Ectodermal cell (in vitro differentiated cells): ENCODE measurements around the gene ARHGDIG.

Experiments
- H3K27ac ChIP-seq: 2 replicates; pipeline ENCODE4 v1.7.0; 2013; ENCODE audit warnings: mild to moderate bottlenecking, low read depth, low read length; ENCODE audit not compliant: insufficient read depth, poor library complexity, severe bottlenecking
- H3K27me3 ChIP-seq: 2 replicates; pipeline ENCODE4 v1.7.0; 2013; ENCODE audit warnings: mild to moderate bottlenecking, low read length; ENCODE audit not compliant: insufficient read depth, control insufficient read depth, poor library complexity, severe bottlenecking
- H3K36me3 ChIP-seq: one replicate; pipeline ENCODE4 v1.7.0; 2013; ENCODE audit warnings: low read length; ENCODE audit not compliant: control insufficient read depth, insufficient read depth
- H3K4me1 ChIP-seq: one replicate; pipeline ENCODE4 v1.7.0; 2013; ENCODE audit warnings: low read length; ENCODE audit not compliant: control insufficient read depth, insufficient read depth
- H3K4me3 ChIP-seq: 2 replicates; pipeline ENCODE4 v1.7.0; 2013; ENCODE audit warnings: low read depth, low read length, control low read depth; ENCODE audit not compliant: insufficient read depth
- H3K9me3 ChIP-seq: 2 replicates; pipeline ENCODE4 v1.7.0; 2013; ENCODE audit warnings: mild to moderate bottlenecking, low read length, moderate library complexity; ENCODE audit not compliant: control insufficient read depth
- WGBS, 2 experiments: methylation state at CpG; one replicate each; pipeline ENCODE4 v1.1.7; 2013; ENCODE audit warnings: missing lambda C conversion rate in 2 of 2; 5-methylcytosine and 5-hydroxymethylcytosine counted together

The ARHGDIG gene

DNA sequence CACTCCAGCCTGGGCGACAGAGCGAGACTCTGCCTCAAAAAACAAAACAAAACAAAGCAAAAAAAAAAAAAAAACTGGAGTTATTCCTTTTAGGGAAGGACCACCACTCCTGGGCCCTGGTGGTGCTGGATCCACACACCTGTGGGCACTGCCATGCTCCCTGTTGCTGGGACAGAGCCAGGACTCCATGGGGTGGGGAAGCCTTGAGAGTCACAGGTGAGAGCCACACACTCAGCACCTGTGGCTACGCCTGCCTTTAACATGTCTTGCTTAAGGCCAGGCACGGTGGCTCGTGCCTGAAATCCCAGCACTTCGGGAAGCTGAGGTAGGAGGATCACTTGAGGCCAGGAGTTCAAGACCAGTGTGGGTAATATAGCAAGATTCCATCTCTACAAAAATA lies 20.8 kb downstream of the ARHGDIG start:
- no peaks in the 10 kb centered on the region for H3K4me1 ChIP-seq
- H3K36me3 ChIP-seq: peaks cover 5% of the 10 kb centered on the region
- H3K9me3 ChIP-seq: no peaks in the 10 kb centered on the region
- no peak overlapping the region for H3K27ac ChIP-seq
- H3K4me3 ChIP-seq: no peak overlapping the region
- H3K27me3 ChIP-seq: no peaks in the 10 kb centered on the region
- WGBS, 2 experiments: 87 to 97% methylated on average over 6 of the region's 6 CpGs

DNA sequence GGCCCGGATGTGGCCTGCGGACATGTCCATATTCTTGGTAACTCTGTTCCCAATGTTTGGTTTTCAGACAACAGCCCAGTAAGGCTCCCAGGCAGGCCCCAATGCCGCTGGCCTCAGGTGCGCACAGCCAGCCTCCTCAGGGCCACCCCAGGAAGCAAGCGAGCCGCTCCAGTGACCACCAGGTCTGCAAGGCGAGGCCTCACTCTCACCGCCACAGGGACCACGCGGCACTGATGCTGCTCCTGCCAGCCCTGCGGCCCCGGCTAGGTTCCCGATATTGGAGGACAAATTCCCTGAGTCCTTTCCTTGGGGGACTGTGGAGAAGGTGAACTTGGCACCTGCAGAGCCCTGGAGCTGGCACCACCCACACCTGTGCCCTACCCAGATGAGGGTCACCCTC lies 21.6 kb downstream of the ARHGDIG start:
- Histone ChIP-seq H3K4me1 (no peaks in the 10 kb centered on the region), H3K9me3 (no peaks in the 10 kb centered on the region), H3K27me3 (no peaks in the 10 kb centered on the region), H3K36me3 (peaks cover 5% of the 10 kb centered on the region), H3K4me3 (no peak overlapping the region), H3K27ac (no peak overlapping the region)
- WGBS, 2 experiments: 96 to 98% methylated on average over 13 of the region's 13 CpGs

DNA sequence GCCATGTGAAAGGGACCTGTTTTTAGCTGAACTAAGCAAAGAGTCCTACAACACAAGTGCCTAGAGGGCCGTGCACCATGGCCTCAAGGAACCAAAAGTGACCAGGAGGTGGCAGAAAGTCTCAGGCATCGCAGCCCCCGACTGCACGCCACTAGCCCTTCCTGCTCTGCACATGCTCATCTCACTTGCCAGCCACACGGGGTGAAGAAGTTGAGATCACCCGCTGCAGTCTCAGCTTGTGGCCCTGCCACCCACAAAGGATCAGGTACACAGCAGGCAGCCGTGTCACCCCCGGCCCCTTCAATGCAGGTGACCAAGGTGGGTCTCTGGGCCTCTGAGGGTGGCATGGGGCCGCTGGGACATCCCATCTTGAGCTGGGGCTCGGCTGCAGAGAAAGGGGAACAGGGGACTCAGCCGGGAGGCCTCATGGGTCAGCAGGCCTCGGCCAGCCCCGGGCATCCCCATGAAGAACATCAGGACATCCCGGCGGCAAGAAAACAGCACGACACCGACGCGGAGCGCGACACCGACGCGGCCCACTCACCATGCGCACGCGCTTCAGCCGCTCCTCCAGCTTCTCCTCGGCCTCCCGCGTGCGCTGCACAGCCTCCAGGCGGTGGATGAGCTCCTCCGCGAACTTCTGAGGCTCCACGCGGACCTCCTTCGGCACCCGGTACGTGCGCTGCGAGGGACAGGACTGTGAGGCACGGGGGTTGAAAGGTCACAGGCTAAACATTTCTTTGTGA lies 23.5 kb downstream of the ARHGDIG start:
- Histone ChIP-seq H3K4me3 (no peak overlapping the region), H3K4me1 (no peaks in the 10 kb centered on the region), H3K9me3 (no peaks in the 10 kb centered on the region), H3K27me3 (no peaks in the 10 kb centered on the region), H3K36me3 (no peaks in the 10 kb centered on the region), H3K27ac (no peak overlapping the region)
- WGBS, 2 experiments: 94 to 95% methylated on average over 43 of the region's 43 CpGs

DNA sequence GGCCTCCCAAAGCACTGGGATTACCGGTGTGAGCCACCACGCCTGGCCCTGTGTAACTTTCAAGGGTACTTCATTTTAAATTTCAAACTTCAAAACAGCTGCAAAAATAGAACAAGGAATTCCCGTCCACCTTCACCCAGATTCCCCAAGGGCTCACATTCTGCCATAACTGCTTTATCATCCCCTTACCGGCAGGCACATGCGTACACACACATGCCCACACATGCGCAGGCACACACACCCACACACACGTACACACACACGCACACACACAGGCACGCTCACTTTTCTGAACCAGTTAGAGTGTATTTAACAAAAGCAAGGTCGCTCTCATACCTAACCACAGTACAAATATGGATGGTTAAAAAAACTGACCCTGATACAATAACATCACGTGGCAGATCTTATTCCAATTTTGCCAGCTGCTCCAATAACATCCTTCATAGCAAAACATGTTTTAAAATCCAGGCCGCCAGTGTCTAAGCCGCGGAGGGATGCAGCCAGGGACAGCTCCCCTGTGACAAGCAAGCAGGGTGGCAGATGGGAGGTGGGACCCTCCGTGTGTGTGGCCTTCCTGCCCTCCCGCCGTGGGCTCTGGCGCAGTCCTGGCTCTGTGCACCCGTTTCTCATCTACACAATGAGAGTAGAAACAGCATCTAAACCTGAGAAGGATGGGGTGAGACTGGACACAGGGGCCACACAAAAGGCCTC lies 25.7 kb downstream of the ARHGDIG start:
- no peak overlapping the region for H3K27ac ChIP-seq
- no peaks in the 10 kb centered on the region for H3K9me3 ChIP-seq
- WGBS, 2 experiments: 96 to 97% methylated on average over 19 of the region's 19 CpGs
- H3K4me3 ChIP-seq: no peak overlapping the region
- no peaks in the 10 kb centered on the region for H3K36me3 ChIP-seq
- H3K4me1 ChIP-seq: no peaks in the 10 kb centered on the region
- H3K27me3 ChIP-seq: no peaks in the 10 kb centered on the region

DNA sequence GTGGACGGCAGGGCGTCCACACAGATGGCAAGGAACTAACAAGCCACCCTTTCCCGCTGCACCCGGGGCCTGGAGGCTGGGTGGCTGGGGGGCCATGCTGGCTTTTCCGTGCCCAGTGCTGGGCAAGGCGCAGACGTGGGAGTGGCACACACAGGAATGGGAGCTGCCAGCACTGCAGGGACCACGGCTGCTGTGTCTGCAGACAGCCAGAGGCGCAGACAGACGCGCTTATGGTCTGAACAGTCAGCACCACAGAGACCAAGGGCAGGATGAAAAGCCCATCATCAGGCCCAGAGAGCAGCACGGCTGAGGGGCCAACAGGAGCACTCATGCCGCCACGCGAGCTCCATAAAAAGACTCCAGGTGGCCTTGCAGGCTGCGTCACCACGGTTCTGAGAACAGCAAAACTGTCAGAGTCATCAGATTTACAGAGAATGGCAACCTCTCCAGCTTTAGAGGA lies 26.6 kb downstream of the ARHGDIG start:
- WGBS, 2 experiments: 95% methylated on average over 17 of the region's 17 CpGs
- no peaks in the 10 kb centered on the region for H3K36me3 ChIP-seq

DNA sequence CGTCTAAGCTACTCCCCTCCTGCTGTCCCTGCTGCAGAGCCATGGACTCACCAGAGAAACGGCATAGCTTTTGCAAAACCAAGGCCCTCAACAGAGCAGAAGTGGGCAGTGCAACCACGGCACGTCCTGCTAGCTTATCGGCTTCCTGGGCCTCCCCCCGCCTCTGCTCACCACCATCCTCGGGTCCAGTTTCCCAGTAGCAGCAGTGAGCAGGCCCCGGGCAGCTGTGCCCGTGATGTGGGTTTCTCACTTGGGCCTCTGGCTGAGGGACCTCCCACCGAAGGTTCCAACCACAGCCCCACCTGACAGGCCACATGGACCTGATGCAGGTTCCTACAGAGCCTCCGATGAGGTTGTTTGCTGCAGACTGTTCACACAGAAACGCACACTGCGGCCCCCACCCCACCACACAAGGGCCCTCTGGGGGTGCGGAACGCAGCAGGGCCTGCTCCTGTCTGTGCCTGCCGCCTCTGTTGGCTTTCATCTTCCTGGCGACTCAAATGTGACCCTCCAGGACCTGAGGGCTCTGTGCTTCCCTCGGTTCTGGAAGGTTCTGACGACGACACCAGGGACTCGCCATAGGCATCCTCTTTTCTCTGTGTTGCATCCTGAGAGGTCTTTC lies 27.4 kb downstream of the ARHGDIG start:
- no peaks in the 10 kb centered on the region for H3K4me1 ChIP-seq
- H3K27ac ChIP-seq: no peak overlapping the region
- H3K36me3 ChIP-seq: no peaks in the 10 kb centered on the region
- no peaks in the 10 kb centered on the region for H3K27me3 ChIP-seq
- WGBS, 2 experiments: 95% methylated on average over 21 of the region's 21 CpGs
- H3K9me3 ChIP-seq: no peaks in the 10 kb centered on the region
- H3K4me3 ChIP-seq: no peak overlapping the region

More for the DNA sequence above, 26.6 kb downstream of the ARHGDIG start:
- H3K4me3 ChIP-seq: no peak overlapping the region
- H3K27ac ChIP-seq: no peak overlapping the region
- no peaks in the 10 kb centered on the region for H3K4me1 ChIP-seq
- H3K27me3 ChIP-seq: no peaks in the 10 kb centered on the region
- H3K9me3 ChIP-seq: no peaks in the 10 kb centered on the region

DNA sequence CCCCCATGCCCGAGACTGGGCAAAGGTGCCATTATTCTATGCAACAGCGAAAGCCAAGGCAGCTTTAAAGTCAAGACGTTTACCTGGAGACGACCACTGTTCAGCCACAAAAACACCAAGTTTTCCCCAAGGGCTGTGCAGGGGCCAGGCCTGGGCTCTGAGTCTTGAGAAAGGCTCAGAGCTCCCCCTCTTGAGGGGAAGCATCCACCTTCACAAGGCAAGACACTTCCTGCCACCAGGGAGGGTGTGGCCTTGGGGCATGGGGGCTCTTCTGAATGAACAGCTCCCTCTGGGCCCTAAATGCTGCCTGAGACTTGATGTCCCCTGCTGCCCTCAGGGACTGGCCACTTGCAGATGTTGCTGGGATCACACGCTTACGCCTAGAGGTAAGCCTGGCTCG lies 29.1 kb downstream of the ARHGDIG start:
- no peaks in the 10 kb centered on the region for H3K4me1 ChIP-seq
- no peaks in the 10 kb centered on the region for H3K27me3 ChIP-seq
- no peaks in the 10 kb centered on the region for H3K9me3 ChIP-seq
- no peaks in the 10 kb centered on the region for H3K36me3 ChIP-seq
- H3K27ac ChIP-seq: no peak overlapping the region
- WGBS, 2 experiments: 84 to 85% methylated on average over 7 of the region's 7 CpGs
- H3K4me3 ChIP-seq: no peak overlapping the region

DNA sequence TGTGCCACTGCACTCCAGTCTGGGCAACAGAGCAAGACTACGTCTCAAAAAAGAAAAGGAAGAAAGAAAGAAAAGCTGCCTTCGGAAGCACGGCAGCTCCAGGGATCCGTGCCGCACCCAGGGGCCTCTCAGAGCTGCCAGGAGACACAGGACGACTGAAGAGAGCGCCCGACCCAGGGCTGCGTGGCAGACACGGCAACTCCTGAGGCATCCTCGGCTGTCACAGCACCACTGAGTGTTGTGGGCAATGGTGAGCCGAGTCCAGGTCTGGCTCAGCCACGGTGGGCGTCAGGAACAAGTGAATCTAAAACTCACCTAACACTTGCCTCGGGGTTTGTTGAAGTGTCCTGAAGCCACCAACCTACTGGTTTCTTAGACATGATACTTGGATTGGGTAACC lies 31.3 kb downstream of the ARHGDIG start:
- H3K4me1 ChIP-seq: no peaks in the 10 kb centered on the region
- H3K27ac ChIP-seq: no peak overlapping the region
- no peak overlapping the region for H3K4me3 ChIP-seq
- H3K9me3 ChIP-seq: no peaks in the 10 kb centered on the region
- H3K27me3 ChIP-seq: no peaks in the 10 kb centered on the region
- no peaks in the 10 kb centered on the region for H3K36me3 ChIP-seq
- 96 to 97% methylated on average over 15 of the region's 15 CpGs for WGBS, 2 experiments

DNA sequence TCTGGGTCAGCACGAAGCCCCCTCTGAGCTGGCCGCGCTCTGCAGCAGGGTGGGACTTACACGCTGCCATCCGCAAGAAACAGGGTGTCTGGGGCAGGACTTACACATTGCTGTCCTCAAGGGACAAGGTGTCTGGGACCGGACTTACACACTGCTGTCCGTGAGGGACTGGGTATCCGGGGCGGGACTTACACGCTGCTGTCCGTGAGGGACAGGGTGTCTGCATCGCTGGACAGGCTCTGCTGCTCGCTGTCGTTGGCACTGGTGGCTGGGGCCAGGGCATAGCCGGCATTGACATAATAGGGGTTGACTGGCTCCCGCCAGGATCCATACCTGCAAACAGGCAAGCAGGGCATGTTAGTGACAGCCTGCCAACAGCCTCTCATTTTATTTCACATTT lies 34.0 kb downstream of the ARHGDIG start:
- H3K4me1 ChIP-seq: no peaks in the 10 kb centered on the region
- 95 to 96% methylated on average over 16 of the region's 16 CpGs for WGBS, 2 experiments
- H3K36me3 ChIP-seq: no peaks in the 10 kb centered on the region
- H3K4me3 ChIP-seq: no peak overlapping the region
- no peak overlapping the region for H3K27ac ChIP-seq
- H3K9me3 ChIP-seq: no peaks in the 10 kb centered on the region
- no peaks in the 10 kb centered on the region for H3K27me3 ChIP-seq

DNA sequence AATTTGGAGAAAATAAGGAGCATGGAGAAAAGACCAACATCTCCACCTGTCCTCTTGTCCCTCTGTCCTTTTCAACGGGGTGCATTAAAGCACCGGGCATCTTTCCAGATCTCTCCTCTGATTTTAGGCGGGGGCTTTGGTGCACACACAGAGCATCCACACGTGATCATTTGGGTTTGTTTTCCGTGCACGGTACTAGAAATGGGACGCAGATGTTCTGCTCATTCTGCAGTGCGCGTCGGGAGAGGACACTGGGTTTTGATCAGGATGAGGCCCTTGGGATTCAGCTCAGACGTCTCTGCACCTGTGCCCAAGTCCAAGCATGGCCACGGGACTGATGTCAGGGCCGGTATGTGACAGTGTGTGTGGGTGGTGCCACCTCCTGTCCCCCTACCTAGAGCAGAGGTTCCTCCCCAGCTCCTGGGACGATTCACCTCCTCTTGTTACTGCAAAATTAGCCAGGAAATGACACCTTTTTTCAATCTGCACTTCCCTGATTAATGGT lies 34.5 kb downstream of the ARHGDIG start:
- Histone ChIP-seq H3K27ac (no peak overlapping the region), H3K27me3 (no peaks in the 10 kb centered on the region), H3K9me3 (no peaks in the 10 kb centered on the region), H3K4me3 (no peak overlapping the region), H3K36me3 (no peaks in the 10 kb centered on the region), H3K4me1 (no peaks in the 10 kb centered on the region)
- WGBS, 2 experiments: 92 to 94% methylated on average over 14 of the region's 14 CpGs
